GM19328 (cell line): ENCODE measurements around the gene CITED2.
"Not testable (repeated sequence)": the region's sequence is repeated elsewhere in the genome, so short reads cannot be mapped to it uniquely, and the experiment has no call there.

Experiments used
- ATAC-seq: cut with Tn5 transposase; IDR thresholded peaks from one replicate; pipeline ENCODE4 v1.9.1; 2021; ENCODE audit warnings: mild to moderate bottlenecking, moderate library complexity; ENCODE audit not compliant: unreplicated experiment

CITED2 gene

GRCh38 chr6:139367810-139368351, 6.6 kb downstream of the CITED2 start:
- ATAC-seq = no peak

- no peak for ATAC-seq
Measured at GRCh38 chr6:139364982-139365379, 9.5 kb downstream of the CITED2 start.

DNA sequence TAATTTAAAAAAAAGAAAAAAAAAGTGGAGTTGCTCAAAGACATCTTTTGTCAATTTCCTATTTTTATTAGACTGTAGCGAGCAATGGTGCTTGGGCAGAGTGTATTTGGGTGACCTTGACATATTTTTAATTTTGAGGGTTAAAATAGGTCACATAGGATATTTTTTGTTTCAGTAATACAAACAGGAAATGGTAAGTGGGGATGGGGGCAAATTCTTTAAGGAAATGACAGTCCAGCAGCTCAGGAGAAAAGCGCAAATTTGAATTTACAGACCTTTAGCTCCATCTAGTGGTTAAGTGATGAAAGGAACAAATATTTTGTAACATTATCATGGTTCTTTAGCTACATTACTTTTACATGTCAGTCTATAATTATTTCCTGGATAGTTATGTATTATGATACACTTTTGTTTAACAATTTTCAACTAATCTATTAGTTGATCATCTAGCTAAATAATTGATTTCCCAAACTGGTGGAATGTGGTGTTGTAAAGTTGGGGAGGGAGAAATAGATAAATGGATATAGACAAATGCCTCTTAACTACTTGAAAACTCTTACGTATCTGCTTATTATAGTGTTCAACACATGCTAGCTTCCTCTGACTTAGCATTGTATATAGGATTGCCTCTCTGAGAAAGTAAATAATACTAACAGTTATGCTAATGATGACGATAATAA, 10.0 kb downstream of the CITED2 start:
- ATAC-seq = no peak

- not testable (repeated sequence) for ATAC-seq
Measured at GRCh38 chr6:139363797-139364196, 10.7 kb downstream of the CITED2 start.

DNA sequence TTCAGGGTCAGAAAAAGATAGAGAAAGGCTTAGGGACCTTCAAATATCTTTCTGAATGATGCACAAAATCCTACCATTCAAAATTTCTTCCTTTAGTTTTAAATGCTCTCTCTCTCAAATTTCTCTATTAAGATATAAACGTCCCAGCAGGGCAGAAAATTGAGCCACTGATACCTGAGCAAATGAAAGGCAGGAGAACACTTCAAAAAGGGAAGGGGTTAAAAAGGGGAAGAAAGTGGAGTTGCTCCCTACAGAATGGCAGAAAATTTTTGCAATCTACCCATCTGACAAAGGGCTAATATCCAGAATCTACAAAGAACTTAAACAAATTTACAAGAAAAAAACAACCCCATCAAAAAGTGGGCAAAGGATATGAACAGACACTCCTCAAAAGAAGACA, 11.3 kb downstream of the CITED2 start:
- ATAC-seq = not testable (repeated sequence)

GRCh38 chr6:139361211-139361610, 13.2 kb downstream of the CITED2 start:
- no peak for ATAC-seq

DNA sequence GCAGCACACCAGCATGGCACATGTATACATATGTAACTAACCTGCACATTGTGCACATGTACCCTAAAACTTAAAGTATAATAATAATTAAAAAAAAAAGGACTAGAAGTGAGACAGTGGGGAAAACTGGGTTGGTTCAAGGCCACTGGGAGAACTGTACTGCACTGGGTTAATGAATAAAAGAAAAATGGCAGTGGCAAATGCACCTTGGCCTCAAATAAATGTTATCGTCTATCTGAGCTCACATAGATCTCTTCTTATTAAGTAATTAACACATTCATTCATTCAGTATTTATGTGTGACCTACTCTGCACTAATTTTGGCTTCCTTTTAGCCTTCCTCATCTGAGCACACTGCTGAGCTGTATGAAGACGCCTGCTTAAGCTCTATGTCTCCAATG, 17.5 kb downstream of the CITED2 start:
- no peak for ATAC-seq

- no peak for ATAC-seq
Measured at GRCh38 chr6:139355777-139356445, 18.5 kb downstream of the CITED2 start.

DNA sequence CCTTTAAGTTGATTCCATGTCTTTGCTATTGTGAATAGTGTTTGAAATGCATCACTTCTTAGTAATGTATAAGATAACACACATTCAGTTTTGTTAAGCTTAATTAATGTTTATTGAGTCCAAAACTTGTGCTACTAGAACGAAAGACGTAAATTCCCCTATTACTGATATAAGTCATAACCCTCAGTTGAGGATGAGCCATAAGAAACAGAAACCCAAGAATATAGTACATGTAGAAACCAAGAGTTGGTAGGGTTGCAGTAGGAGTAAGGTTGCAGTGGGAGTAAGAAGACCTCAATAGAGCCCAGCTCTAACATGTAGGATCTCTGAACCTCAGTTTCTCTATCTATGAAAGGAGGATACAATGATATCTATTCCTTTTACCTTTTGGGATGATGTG, 19.3 kb downstream of the CITED2 start:
- ATAC-seq = no peak

- no peak for ATAC-seq
Measured at GRCh38 chr6:139354189-139354588, 20.3 kb downstream of the CITED2 start.

DNA sequence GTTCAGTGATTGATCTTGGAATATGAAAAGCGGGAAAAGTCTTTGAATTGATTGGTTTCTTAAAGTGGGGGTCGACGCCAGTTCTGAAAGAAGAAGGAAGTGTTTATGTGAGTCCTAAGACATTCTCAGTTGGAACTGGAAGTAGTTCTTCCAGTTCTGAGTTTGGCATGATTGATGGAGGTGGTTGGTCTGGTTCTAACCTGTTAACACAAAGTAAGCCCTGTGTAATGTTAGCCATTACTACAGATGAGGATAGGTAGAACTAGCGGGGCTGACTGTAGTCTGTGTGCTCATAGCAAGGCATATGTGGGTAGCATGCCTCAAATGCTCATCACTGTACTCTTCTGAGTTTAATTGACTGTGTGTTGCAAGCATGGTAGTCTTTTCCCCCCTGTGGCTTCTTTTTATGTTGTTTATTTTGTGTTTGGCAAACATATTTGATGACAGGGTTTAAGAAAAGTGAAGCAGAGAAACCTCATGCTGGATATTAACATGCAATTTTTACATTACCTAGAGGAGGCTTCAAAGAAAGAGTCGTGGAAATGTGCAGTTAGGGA, 24.9 kb downstream of the CITED2 start:
- ATAC-seq = no peak

GRCh38 chr6:139346392-139346791, 28.1 kb downstream of the CITED2 start:
- ATAC-seq = no peak

- no peak for ATAC-seq
Measured at GRCh38 chr6:139344186-139344963, 30.1 kb downstream of the CITED2 start.

GRCh38 chr6:139343052-139343750, 31.2 kb downstream of the CITED2 start:
- ATAC-seq = no peak

GRCh38 chr6:139341060-139341459, 33.4 kb downstream of the CITED2 start:
- no peak for ATAC-seq

DNA sequence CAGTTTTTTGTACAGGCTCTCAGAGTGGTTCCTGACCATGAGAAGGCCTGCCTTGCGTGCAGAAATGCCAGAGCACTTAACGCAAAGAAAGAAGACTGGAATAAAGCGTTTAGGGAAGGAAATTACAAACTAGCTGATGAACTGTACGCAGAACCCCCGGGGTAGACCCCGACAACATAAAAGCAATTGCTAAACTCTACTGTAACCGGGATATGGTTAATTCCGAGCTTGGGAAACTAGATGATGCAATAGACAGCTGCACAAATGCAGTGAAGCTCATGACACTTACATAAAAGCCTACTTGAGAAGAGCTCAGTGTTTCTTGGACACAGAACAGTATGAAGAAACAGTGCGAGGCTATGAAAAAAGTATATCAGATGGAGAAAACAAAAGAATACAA, 35.7 kb downstream of the CITED2 start:
- ATAC-seq = no peak

GRCh38 chr6:139337830-139338229, 36.6 kb downstream of the CITED2 start:
- ATAC-seq = no peak

DNA sequence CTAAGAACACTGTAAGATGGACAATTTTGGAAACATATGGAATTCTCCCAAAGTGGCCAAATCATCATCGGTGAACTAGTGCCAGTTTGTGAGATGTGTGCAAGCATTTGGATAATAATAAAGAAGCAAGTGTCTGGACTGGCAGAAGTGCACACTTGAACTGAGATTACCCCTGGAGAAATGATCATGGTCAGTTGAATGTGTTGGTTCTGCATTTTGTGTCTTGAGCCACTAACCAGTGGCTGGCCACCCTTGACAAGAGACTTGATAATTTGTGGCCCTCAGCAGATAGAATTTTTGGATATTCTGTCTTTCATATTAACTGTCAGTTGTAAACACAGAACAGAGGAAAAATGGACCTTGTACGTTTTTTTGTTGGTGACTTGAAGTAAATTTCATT, 37.4 kb downstream of the CITED2 start:
- no peak for ATAC-seq

- no peak for ATAC-seq
Measured at GRCh38 chr6:139336488-139336887, 38.0 kb downstream of the CITED2 start.

DNA sequence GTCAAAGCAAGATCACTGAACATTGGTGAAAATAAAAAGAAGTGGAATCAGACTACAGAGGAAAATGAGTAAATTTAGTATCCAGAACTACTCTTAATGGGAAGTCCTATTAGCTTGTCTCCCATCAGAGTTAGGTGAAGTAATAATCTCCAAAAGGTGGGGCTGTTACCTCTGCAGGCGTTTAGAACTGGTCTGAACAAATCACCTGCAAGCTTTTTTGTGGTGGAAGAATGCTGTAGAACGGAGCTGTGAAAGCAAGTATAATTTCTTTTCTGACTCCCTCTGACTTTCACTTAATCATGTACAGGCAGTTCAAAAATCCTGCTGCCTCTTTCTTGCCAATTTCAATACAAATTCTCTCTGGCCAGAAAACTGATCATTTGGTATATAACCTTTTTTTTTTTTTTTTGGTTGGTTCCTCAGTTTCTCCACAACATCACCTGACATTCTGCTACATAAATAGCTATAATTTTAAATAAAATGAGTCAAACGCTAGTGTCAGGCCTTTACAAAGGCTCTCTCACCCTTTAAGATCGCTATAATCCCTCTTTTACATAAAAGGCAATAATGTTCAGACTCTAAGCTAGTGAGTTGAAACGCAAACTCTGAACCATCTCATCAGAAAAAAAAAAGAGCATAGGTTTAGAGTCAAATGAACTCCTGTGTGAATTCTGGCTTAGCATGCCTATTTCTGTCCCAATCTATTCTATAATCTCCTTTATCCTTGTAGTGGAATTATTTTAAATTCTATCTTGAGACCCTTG, 38.8 kb downstream of the CITED2 start:
- no peak for ATAC-seq
